Astrocyte of the hippocampus (primary cell): ENCODE measurements around the gene FAM156A.
"Not testable (repeated sequence)": the region's sequence is repeated elsewhere in the genome, so short reads cannot be mapped to it uniquely, and the experiment has no call there.

Experiments used
- DNase-seq: peaks from one replicate; pipeline ENCODE4 v3.0.0; 2011; ENCODE audit warnings: low read depth, low spot score

Gene FAM156A

DNA sequence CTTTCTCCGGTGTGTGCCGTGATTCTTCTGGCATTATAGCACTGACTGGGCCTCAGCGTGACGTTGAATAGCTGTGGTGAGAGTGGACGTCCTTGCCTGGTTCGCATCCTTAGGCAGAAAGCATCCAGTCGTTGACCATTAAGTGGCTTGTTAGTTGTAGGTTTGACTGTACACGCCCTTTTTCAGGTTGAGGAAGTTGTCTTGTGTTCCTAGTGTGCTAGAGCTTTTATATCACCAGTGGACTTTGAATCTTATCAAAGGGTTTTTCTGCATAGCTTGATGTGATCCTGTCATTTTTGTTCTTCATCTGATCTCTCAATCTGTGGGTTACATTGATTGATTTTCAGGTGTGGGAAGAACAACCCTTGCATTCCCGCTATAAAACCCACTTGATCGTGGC lies 52.8 kb downstream of the FAM156A start:
- DNase-seq = not testable (repeated sequence)
